GM21423 (cell line): Measurements from ENCODE around the gene HSF5.
"Not testable (repeated sequence)": the region's sequence is repeated elsewhere in the genome, so short reads cannot be mapped to it uniquely, and the experiment has no call there.

ENCODE experiments used
- ATAC-seq: cut with Tn5 transposase; IDR thresholded peaks from one replicate; pipeline ENCODE4 v1.9.1; 2021; ENCODE audit warnings: mild to moderate bottlenecking, moderate library complexity; ENCODE audit not compliant: unreplicated experiment

The HSF5 gene

DNA sequence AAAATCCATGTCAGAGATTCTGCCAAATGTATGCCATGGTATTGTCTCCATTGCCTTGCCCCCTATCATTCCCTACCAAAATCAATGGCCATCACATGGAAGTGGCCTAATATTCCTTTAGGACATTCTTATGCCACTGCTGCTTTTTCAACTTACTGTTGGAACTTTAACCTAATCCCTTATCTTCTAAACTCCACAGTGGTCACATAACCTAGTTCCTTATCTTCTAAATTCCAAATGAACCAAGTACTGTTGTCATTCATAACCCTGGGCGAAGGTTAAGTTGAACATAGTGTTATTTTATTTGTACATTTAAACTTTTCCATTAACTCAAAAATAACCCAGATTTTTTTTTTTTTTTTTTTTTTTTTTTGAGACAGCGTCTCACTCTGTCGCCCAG lies 3.6 kb downstream of the HSF5 start:
- ATAC-seq, result no peak

DNA sequence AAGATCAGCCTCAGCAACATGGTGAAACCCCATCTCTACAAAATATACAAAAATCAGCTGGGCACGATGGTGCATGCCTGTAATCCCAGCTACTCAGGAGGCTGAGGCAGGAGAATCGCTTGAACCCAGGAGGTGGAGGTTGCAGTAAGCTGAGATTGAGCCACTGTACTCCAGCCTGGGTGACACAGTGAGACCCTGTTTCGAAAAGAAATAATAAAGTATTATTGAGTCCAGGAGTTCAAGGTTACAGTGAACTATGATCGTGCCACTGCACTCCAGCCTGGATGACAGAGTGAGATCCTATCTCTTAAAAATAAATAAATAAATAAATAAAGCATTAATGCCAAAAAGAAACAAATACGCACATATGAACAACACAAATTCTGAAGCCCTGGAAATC lies 6.4 kb downstream of the HSF5 start:
- not testable (repeated sequence) for ATAC-seq

- ATAC-seq, result no peak
Observed at GRCh38 chr17:58480090-58480489, 8.1 kb downstream of the HSF5 start.

DNA sequence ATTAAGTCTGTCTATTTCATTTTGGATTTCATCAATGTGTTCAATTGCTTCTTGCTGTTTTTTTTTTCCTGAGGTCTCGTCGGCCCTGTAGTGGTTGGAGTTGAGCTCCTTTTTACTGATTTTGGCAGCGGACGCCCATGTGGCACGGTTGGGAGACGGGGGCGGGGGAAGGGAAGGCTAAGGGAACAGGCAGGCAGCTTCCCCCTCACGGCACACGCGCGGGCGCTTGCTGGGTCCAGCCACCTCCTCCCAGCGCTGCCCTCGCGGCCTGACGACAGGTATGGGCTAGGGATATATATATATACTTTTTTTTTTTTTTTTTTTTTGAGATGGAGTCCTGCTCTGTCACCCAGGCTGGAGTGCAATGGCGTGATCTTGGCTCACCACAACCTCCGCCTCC lies 11.4 kb downstream of the HSF5 start:
- no peak for ATAC-seq

DNA sequence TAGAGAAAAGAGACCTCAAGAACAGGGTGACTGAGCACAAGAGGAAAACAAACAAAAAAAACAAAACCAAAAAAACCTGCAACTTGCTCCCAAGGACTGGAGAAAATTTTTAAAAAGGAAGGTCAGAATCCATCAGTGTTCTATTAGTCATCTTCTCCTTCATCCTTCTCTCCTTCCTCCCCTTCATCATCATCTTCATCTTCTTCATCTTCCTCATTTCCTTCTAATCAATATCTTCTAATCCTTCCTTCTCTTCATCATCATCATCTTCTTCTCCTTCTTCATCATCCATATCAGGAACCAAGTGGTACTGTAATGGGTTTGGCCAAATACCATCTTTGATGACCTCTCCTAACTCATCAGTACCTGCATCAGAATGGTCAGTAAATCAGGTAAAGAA lies 12.2 kb downstream of the HSF5 start:
- ATAC-seq, result no peak

- no peak for ATAC-seq
Observed at GRCh38 chr17:58470356-58470755, 17.9 kb downstream of the HSF5 start.

DNA sequence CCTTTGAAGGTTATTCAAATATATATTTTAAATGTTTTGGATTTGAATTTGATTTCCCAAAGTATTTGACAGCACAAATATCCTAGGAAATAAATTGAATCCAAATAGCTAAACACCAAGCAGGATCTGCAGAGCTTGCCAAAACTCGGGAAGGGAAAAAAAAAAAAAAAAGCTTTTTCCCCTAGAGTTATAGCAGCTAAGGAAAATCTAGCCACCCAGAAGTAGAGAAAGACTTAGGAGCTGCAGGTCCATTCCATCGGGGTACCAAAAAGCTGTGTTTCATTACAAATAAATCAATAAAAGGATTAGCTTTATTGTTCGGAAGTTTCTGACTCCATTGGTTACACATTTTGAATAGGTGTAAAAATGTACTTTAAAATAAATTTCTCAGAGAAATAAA lies 19.3 kb downstream of the HSF5 start:
- no peak for ATAC-seq

DNA sequence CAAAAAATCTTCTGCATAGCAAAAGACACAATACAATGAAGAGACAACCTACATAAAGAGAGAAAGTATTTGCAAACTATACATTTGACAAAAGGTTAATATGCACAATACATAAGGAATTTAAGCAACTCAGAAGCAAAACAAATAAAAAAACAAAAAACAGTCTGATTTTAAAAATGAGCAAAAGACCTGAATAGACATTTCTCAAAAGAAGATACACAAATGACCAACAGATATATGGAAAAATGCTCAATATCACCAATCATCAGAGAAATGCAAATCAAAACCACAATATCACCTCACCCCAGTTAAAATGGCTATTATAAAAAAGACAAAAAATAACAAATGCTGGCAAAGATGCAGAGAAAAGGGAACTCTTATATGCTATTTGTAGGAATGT lies 32.7 kb downstream of the HSF5 start:
- no peak for ATAC-seq

- ATAC-seq, result no peak
Observed at GRCh38 chr17:58452738-58453137, 35.5 kb downstream of the HSF5 start.

DNA sequence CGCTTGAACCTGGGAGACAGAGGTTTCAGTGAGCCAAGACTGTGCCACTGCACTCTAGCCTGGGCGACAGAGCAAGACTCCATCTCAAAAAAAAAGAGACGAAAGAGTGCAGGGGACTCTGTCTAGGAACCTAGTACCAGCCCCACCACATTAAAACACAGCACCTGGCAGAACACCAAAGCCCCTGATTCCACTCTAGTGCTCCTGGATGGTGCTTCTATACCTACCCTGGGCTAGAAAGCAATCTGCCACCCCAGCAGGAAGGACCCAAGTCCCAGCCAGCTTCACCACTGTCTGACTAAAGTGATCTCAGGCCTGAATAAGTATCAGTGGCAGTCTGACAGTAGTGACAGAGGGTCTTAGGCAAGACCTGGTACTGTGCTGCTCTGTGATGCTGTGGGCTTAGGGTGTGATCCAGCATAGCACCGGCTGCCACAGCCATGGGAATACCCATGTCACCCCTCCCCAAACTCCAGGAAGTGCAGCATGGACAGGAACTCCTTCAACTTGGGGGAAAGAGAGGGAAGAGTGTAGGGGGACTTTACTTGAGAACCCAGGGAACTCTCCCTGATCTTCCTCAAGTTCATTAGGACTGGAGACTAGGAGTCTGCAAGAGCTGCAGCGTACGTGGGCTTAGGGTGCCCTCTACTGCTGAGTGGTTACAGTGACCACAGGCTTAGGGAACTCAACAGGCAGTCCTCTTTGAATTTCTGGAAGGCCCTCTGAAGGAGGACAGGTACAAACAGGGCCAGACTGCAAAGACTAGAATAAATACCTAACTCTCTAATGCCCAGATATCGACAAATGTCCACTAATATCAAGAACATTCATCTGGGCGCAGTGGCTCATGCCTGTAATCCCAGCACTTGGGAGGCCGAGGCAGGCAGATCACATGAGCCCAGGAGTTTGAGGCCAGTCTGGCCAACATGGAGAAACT lies 40.9 kb downstream of the HSF5 start:
- ATAC-seq, result no peak

GRCh38 chr17:58446086-58446485 lies 42.1 kb downstream of the HSF5 start:
- no peak for ATAC-seq

GRCh38 chr17:58436805-58437239 lies 51.4 kb downstream of the HSF5 start:
- ATAC-seq, result no peak

GRCh38 chr17:58436245-58436644 lies 52.0 kb downstream of the HSF5 start:
- ATAC-seq, result no peak

DNA sequence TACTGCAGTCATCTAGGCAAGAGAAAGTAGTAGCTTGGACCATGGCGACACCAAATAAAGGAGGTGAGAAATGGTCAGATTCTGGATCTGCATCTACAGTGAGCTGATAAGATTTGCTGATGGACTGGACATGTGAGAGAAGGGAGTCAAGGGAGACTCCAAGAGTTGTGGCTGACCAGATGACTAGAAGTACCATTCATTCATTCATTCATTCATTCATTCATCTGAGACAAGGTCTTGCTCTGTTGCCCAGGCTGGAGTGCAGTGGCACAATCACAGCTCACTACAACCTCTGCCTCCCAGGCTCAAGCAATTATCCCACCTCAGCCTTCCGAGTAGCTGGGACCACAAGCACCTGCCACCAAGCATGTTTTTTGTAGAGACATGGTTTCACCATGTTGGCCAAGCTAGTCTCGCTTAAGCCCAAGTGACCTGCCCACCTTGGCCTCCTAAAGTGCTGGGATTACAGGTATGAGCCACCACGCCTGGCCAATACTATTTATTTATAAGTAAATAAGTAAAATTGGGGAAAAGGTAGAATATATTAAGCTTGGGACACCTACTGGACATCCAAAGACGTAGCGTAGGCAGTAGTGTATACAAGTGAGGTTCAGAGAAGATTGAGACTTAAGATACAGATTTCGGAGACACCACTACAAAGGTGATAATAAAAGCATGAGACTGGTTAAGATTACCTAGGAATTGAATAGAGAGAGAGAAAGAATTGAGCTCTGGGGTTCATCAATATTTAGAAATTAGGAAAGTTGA lies 55.2 kb downstream of the HSF5 start:
- ATAC-seq, result no peak

DNA sequence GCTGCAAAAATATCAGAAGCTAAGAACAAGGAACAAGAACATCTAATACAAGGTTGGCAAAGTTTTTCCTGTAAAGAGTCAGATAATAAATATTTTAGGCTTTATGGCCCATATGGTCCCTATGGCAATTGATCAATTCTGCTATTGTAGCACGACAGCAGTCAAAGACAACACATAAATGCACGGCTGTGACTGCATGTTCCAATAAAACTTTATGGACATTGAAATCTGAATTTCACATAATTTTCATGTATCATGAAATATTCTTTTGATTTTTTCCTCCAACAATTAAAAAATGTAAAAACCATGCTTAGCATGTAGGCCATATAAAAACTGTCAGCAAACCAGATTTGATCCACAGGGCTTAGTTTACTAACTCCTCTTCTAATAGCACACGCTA lies 60.4 kb downstream of the HSF5 start:
- ATAC-seq, result no peak

DNA sequence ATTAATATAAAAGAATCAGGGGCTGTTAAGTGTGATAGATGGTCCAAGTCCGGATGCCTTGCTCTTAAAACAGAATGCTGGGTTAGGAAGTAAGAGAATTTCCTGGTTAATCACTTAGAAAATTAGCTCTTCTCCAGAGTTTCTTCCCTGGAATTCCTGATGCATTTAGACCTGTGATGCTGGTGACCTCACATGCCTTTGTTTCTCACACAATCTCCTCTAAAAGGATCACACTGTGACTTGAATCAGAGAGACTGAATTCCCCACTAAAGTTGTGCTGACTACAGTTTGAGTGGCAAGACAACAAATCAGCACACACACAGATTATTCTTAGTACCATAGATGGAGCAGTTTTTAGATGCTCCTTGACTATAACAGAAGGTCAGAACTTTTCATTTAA lies 66.5 kb downstream of the HSF5 start:
- no peak for ATAC-seq

- no peak for ATAC-seq
Observed at GRCh38 chr17:58420827-58421226, 67.4 kb downstream of the HSF5 start.

DNA sequence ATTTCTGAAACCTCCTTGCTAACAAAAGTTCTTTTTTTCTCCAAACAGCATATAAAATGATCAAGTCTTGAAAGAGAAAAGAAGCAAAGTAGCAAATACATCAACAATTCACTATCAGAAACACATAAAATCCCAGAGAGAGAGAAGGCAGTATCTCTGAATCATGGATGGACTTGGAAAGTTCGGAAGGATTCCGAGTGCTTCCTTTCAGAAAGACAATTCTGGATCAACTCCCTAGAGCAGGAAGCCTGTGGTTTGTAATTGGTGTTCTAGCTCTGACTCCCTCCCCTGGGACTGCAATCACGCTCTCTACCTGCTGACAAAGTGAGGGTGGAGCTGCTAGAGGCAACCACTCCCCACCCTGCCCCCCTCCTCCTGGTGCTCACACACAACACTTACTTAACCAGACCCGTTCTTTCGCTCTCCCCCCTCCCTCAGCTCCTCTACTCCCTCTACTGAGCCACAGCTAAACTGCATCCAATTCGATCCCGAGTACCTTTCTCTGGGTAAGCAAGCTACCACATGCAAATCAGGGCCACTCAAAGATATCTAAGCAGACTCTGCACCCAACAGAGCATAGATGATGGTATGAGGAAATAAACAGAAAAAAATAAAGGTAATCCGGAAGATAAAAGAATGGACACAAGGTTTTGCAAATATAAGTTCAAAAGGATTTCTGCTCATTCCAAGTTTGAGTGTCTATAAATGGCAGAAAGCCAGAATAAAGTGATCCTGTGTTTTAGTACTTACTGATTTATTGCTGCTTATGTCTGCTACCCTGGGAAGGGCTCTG lies 70.7 kb downstream of the HSF5 start, which contains the start of gene RNF43:
RNF43 (minus strand) TSS at position 235 of the 793 bp plus-strand sequence. CDS start 1,957 bp downstream, outside the sequence.
- peak; percentile 97 for ATAC-seq

GRCh38 chr17:58416937-58417299 lies 71.3 kb downstream of the HSF5 start:
- no peak for ATAC-seq

DNA sequence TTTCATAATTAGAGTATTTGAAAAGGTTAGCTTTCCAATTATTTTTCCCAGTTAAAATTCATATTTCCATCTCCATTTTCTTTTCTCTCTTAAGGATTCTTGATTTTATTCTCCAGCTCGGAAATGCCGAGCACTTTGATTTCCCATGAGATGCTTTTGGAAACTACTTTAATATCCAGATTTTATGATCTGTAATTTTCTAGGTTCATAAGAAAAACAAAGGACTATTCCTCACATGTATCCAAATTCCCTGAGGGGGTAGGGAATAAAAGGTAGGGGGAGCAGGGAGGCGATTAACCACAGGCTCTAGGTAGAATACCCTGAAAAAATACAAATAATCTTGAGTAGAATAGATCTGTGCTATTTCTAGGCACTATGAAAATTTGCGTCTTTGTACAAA lies 71.8 kb downstream of the HSF5 start:
- no peak for ATAC-seq

GRCh38 chr17:58415371-58416055 lies 72.7 kb downstream of the HSF5 start:
- no peak for ATAC-seq
